DOHH2 (cell line): ENCODE data around the gene DCAF16.

Experiments
- H3F3A ChIP-seq: fragments of 200-600 bp; sonication (generic), shearing (Covaris generic); 2 replicates; pipeline ENCODE4 v1.6.0; 2016; ENCODE audit warnings: antibody characterized with exemption, mild to moderate bottlenecking; ENCODE audit not compliant: control insufficient read depth, insufficient read depth
- H3K27ac ChIP-seq: fragments of 200-600 bp; sonication (generic); 2 replicates; pipeline ENCODE4 v1.5.1; 2014; ENCODE audit warnings: low read depth, mild to moderate bottlenecking, low read length, moderate library complexity
- H3K27me3 ChIP-seq: fragments of 200-600 bp; sonication (generic); 2 replicates; pipeline ENCODE4 v1.6.1; 2014; ENCODE audit warnings: mild to moderate bottlenecking, low read length, mixed read lengths; ENCODE audit not compliant: control insufficient read depth
- H3K36me3 ChIP-seq: fragments of 200-600 bp; sonication (generic); 2 replicates; pipeline ENCODE4 v1.6.1; 2014; ENCODE audit warnings: mild to moderate bottlenecking, low read length, moderate library complexity, mixed read lengths; ENCODE audit not compliant: control insufficient read depth
- H3K4me1 ChIP-seq: fragments of 200-600 bp; sonication (generic); 2 replicates; pipeline ENCODE4 v1.6.1; 2014; ENCODE audit warnings: mild to moderate bottlenecking, low read length, mixed read lengths; ENCODE audit not compliant: control insufficient read depth
- H3K4me2 ChIP-seq: fragments of 200-600 bp; sonication (generic); 2 replicates; pipeline ENCODE4 v1.6.0; 2014; ENCODE audit warnings: mild to moderate bottlenecking, low read length, moderate library complexity
- H3K4me3 ChIP-seq: fragments of 200-600 bp; sonication (generic); 2 replicates; pipeline ENCODE4 v1.5.1; 2014; ENCODE audit warnings: mild to moderate bottlenecking, low read length, mixed read lengths
- H3K79me2 ChIP-seq: fragments of 200-600 bp; sonication (generic); 2 replicates; pipeline ENCODE4 v1.6.1; 2014; ENCODE audit warnings: mild to moderate bottlenecking, low read length, mixed read lengths; ENCODE audit not compliant: control insufficient read depth
- H3K9me2 ChIP-seq: fragments of 200-600 bp; sonication (generic); replicated peaks from 2 replicates; pipeline ENCODE4 v1.6.1; 2014; ENCODE audit warnings: mild to moderate bottlenecking, low read length, mixed read lengths; ENCODE audit not compliant: control insufficient read depth
- H3K9me3 ChIP-seq: fragments of 200-600 bp; sonication (generic); 2 replicates; pipeline ENCODE4 v1.6.1; 2014; ENCODE audit warnings: antibody characterized with exemption, low read length, mixed read lengths; ENCODE audit not compliant: control insufficient read depth, insufficient read depth
- H4K20me1 ChIP-seq: fragments of 200-600 bp; sonication (generic); 2 replicates; pipeline ENCODE4 v1.6.0; 2014; ENCODE audit warnings: low read depth, mild to moderate bottlenecking, antibody characterized with exemption, low read length, moderate library complexity; ENCODE audit not compliant: control insufficient read depth, insufficient read depth
- EZH2phosphoT487 ChIP-seq: fragments of 200-600 bp; sonication (generic); IDR thresholded peaks from 2 replicates; pipeline ENCODE4 v1.6.1; 2017; ENCODE audit warnings: borderline replicate concordance, mild to moderate bottlenecking, antibody characterized with exemption, low read length, moderate library complexity, mixed read lengths
- TF ChIP-seq, protein P1 (sequence below): fragments of 200-600 bp; sonication (generic); IDR thresholded peaks from one replicate; pipeline ENCODE4 v1.5.1; 2014; ENCODE audit warnings: antibody characterized with exemption, mild to moderate bottlenecking, low read depth, low read length; ENCODE audit not compliant: poor library complexity, severe bottlenecking

DCAF16 gene

GRCh38 chr4:17812801-17813200 lies 2.2 kb upstream of the DCAF16 start:
- H3F3A ChIP-seq = peaks cover 20% of the 10 kb centered on the region
- peaks cover 26% of the 10 kb centered on the region for H3K4me1 ChIP-seq
- H3K9me2 ChIP-seq = no peaks in the 10 kb centered on the region
- no peaks in the 10 kb centered on the region for H3K27me3 ChIP-seq
- no peaks in the 10 kb centered on the region for H3K9me3 ChIP-seq
- peaks cover 89% of the 10 kb centered on the region for H3K36me3 ChIP-seq
- peaks cover 33% of the 10 kb centered on the region for H4K20me1 ChIP-seq
- peaks cover 98% of the 10 kb centered on the region for H3K79me2 ChIP-seq
- peak overlapping the region; percentile 93 for H3K4me3 ChIP-seq
- H3K4me2 ChIP-seq = peak overlapping the region; percentile 67
- TF ChIP-seq, protein P1, sequence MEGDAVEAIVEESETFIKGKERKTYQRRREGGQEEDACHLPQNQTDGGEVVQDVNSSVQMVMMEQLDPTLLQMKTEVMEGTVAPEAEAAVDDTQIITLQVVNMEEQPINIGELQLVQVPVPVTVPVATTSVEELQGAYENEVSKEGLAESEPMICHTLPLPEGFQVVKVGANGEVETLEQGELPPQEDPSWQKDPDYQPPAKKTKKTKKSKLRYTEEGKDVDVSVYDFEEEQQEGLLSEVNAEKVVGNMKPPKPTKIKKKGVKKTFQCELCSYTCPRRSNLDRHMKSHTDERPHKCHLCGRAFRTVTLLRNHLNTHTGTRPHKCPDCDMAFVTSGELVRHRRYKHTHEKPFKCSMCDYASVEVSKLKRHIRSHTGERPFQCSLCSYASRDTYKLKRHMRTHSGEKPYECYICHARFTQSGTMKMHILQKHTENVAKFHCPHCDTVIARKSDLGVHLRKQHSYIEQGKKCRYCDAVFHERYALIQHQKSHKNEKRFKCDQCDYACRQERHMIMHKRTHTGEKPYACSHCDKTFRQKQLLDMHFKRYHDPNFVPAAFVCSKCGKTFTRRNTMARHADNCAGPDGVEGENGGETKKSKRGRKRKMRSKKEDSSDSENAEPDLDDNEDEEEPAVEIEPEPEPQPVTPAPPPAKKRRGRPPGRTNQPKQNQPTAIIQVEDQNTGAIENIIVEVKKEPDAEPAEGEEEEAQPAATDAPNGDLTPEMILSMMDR = no peak
- no peak for TF ChIP-seq EZH2phosphoT487
- no peak overlapping the region for H3K27ac ChIP-seq

- no peaks in the 10 kb centered on the region for H3K9me2 ChIP-seq
- peaks cover 40% of the 10 kb centered on the region for H4K20me1 ChIP-seq
- H3K4me3 ChIP-seq = peak overlapping the region; percentile 93
These were observed 1.6 kb upstream of the DCAF16 start for GRCh38 chr4:17812125-17812524.

DNA sequence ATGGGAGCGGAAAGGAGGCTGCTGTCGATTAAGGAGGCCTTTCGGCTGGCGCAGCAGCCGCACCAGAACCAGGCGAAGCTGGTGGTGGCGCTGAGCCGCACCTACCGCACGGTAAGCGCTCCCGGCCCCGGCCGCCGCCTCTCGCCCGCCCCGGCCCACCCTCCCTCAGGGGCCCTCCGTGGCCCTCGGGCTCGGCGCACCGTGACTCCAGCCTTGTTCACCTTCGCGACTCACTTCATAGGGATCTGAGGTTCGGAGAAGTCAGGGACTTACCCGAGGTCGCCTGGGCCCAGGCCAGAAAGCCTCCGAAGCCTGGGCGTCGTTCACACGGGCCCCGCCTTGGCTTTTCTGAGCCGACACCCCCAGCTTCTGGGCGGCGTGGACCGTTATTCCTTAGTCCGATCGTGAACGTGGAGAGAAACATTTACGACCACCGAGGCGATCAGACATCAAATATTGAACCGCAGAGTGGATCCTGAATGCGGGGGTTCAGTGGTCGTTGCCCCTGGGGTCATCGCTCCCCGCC lies 584 bp upstream of the DCAF16 start:
- H4K20me1 ChIP-seq = peaks cover 39% of the 10 kb centered on the region
- H3K27ac ChIP-seq = peak overlapping the region; percentile 86
- H3K79me2 ChIP-seq = peaks cover 98% of the 10 kb centered on the region
- peaks cover 89% of the 10 kb centered on the region for H3K36me3 ChIP-seq
- H3K4me3 ChIP-seq = peak overlapping the region; percentile 93
- peaks cover 16% of the 10 kb centered on the region for H3F3A ChIP-seq
- H3K4me1 ChIP-seq = peaks cover 31% of the 10 kb centered on the region
- H3K9me3 ChIP-seq = no peaks in the 10 kb centered on the region
- H3K27me3 ChIP-seq = no peaks in the 10 kb centered on the region
- TF ChIP-seq, protein P1 = no peak
- no peak for TF ChIP-seq EZH2phosphoT487
- peak overlapping the region; percentile 67 for H3K4me2 ChIP-seq
- no peaks in the 10 kb centered on the region for H3K9me2 ChIP-seq

More at GRCh38 chr4:17812125-17812524, 1.6 kb upstream of the DCAF16 start:
- peaks cover 33% of the 10 kb centered on the region for H3K4me1 ChIP-seq
- H3K36me3 ChIP-seq = peaks cover 89% of the 10 kb centered on the region
- TF ChIP-seq, protein P1 = no peak
- TF ChIP-seq EZH2phosphoT487 = no peak
- peaks cover 20% of the 10 kb centered on the region for H3F3A ChIP-seq
- H3K27me3 ChIP-seq = no peaks in the 10 kb centered on the region
- H3K79me2 ChIP-seq = peaks cover 98% of the 10 kb centered on the region
- H3K9me3 ChIP-seq = no peaks in the 10 kb centered on the region
- peak overlapping the region; percentile 86; the same call in 1 of the 2 replicates for H3K27ac ChIP-seq
- peak overlapping the region; percentile 67 for H3K4me2 ChIP-seq
